Measurements from ENCODE around the gene KBTBD6. TPM values are rescaled to one million over a fixed set of nuclear protein-coding genes. Genes with fewer than 3 reads are reported as not detected.
"Not testable (repeated sequence)": the region's sequence is repeated elsewhere in the genome, so short reads cannot be mapped to it uniquely, and the experiment has no call there.

Gene KBTBD6
- total RNA-seq, 1 donor from 2014 or later = 12.5 TPM

GRCh38 chr13:41107584-41108014, 25.0 kb downstream of the KBTBD6 start:
- no peak overlapping the region for H3K4me3 ChIP-seq (ENCODE audit: low read length in 3 of 3)

GRCh38 chr13:41107104-41107571, 25.5 kb downstream of the KBTBD6 start:
- no peaks in the 10 kb centered on the region for H3K36me3 ChIP-seq (ENCODE audit: control insufficient read depth in 3 of 3, insufficient read depth in 3 of 3, low read length in 3 of 3)
- H3K4me1 ChIP-seq (ENCODE audit: control insufficient read depth in 3 of 3, insufficient read depth in 3 of 3, low read length in 3 of 3) = no peaks in the 10 kb centered on the region
- H3K27me3 ChIP-seq (ENCODE audit: control insufficient read depth in 3 of 3, insufficient read depth in 3 of 3, low read length in 3 of 3) = no peaks in the 10 kb centered on the region

More at GRCh38 chr13:41107584-41108014, 25.0 kb downstream of the KBTBD6 start:
- Histone ChIP-seq H3K27ac (ENCODE audit: low read depth, low read length) (no peak overlapping the region), H3K27me3 (ENCODE audit: control insufficient read depth in 3 of 3, insufficient read depth in 3 of 3, low read length in 3 of 3) (no peaks in the 10 kb centered on the region), H3K9ac (ENCODE audit: low read depth in 1 of 3, low read length in 3 of 3) (no peak overlapping the region), H3K9me3 (ENCODE audit: control insufficient read depth in 3 of 3, low read length in 3 of 3) (no peaks in the 10 kb centered on the region), H3K36me3 (ENCODE audit: control insufficient read depth in 3 of 3, insufficient read depth in 3 of 3, low read length in 3 of 3) (no peaks in the 10 kb centered on the region), H3K4me1 (ENCODE audit: control insufficient read depth in 3 of 3, insufficient read depth in 3 of 3, low read length in 3 of 3) (no peaks in the 10 kb centered on the region)

GRCh38 chr13:41099986-41100385, 32.6 kb downstream of the KBTBD6 start:
- Histone ChIP-seq H3K9ac (ENCODE audit: low read depth in 1 of 3, low read length in 3 of 3) (no peak overlapping the region), H3K27me3 (ENCODE audit: control insufficient read depth in 3 of 3, insufficient read depth in 3 of 3, low read length in 3 of 3) (no peaks in the 10 kb centered on the region), H3K36me3 (ENCODE audit: control insufficient read depth in 3 of 3, insufficient read depth in 3 of 3, low read length in 3 of 3) (no peaks in the 10 kb centered on the region), H3K4me3 (ENCODE audit: low read length in 3 of 3) (no peak overlapping the region), H3K9me3 (ENCODE audit: control insufficient read depth in 3 of 3, low read length in 3 of 3) (no peaks in the 10 kb centered on the region), H3K4me1 (ENCODE audit: control insufficient read depth in 3 of 3, insufficient read depth in 3 of 3, low read length in 3 of 3) (no peaks in the 10 kb centered on the region), H3K27ac (ENCODE audit: low read depth, low read length) (no peak overlapping the region)

More at GRCh38 chr13:41107104-41107571, 25.5 kb downstream of the KBTBD6 start:
- Histone ChIP-seq H3K9me3 (ENCODE audit: control insufficient read depth in 3 of 3, low read length in 3 of 3) (no peaks in the 10 kb centered on the region), H3K27ac (ENCODE audit: low read depth, low read length) (no peak overlapping the region), H3K9ac (ENCODE audit: low read depth in 1 of 3, low read length in 3 of 3) (no peak overlapping the region), H3K4me3 (ENCODE audit: low read length in 3 of 3) (no peak overlapping the region)

- no peaks in the 10 kb centered on the region for H3K9me3 ChIP-seq (ENCODE audit: control insufficient read depth in 3 of 3, low read length in 3 of 3)
- no peaks in the 10 kb centered on the region for H3K27me3 ChIP-seq (ENCODE audit: control insufficient read depth in 3 of 3, insufficient read depth in 3 of 3, low read length in 3 of 3)
- H3K4me1 ChIP-seq (ENCODE audit: control insufficient read depth in 3 of 3, insufficient read depth in 3 of 3, low read length in 3 of 3) = no peaks in the 10 kb centered on the region
- no peak overlapping the region for H3K4me3 ChIP-seq (ENCODE audit: low read length in 3 of 3)
- no peak overlapping the region for H3K27ac ChIP-seq (ENCODE audit: low read depth, low read length)
- no peaks in the 10 kb centered on the region for H3K36me3 ChIP-seq (ENCODE audit: control insufficient read depth in 3 of 3, insufficient read depth in 3 of 3, low read length in 3 of 3)
- H3K9ac ChIP-seq (ENCODE audit: low read depth in 1 of 3, low read length in 3 of 3) = no peak overlapping the region
Measured at GRCh38 chr13:41098761-41099160, 33.8 kb downstream of the KBTBD6 start.

- H3K4me1 ChIP-seq (ENCODE audit: control insufficient read depth in 3 of 3, insufficient read depth in 3 of 3, low read length in 3 of 3); H3K36me3 ChIP-seq (ENCODE audit: control insufficient read depth in 3 of 3, insufficient read depth in 3 of 3, low read length in 3 of 3); H3K27ac ChIP-seq (ENCODE audit: low read depth, low read length); H3K4me3 ChIP-seq (ENCODE audit: low read length in 3 of 3); H3K27me3 ChIP-seq (ENCODE audit: control insufficient read depth in 3 of 3, insufficient read depth in 3 of 3, low read length in 3 of 3); H3K9ac ChIP-seq (ENCODE audit: low read depth in 1 of 3, low read length in 3 of 3); H3K9me3 ChIP-seq (ENCODE audit: control insufficient read depth in 3 of 3, low read length in 3 of 3): not testable (repeated sequence)
Measured at GRCh38 chr13:41095681-41096080, 36.9 kb downstream of the KBTBD6 start.

GRCh38 chr13:41085961-41086585, 46.5 kb downstream of the KBTBD6 start:
- no peak overlapping the region for H3K27ac ChIP-seq (ENCODE audit: low read depth, low read length)
- no peak overlapping the region for H3K4me3 ChIP-seq (ENCODE audit: low read length in 3 of 3)
- H3K9me3 ChIP-seq (ENCODE audit: control insufficient read depth in 3 of 3, low read length in 3 of 3) = no peaks in the 10 kb centered on the region
- H3K36me3 ChIP-seq (ENCODE audit: control insufficient read depth in 3 of 3, insufficient read depth in 3 of 3, low read length in 3 of 3) = peaks cover 9 to 30% (median 26%) of the 10 kb centered on the region in 3 donors
- no peak overlapping the region for H3K9ac ChIP-seq (ENCODE audit: low read depth in 1 of 3, low read length in 3 of 3)
- no peaks in the 10 kb centered on the region for H3K27me3 ChIP-seq (ENCODE audit: control insufficient read depth in 3 of 3, insufficient read depth in 3 of 3, low read length in 3 of 3)
- H3K4me1 ChIP-seq (ENCODE audit: control insufficient read depth in 3 of 3, insufficient read depth in 3 of 3, low read length in 3 of 3) = no peaks in the 10 kb centered on the region

- Histone ChIP-seq H3K27me3 (ENCODE audit: control insufficient read depth in 3 of 3, insufficient read depth in 3 of 3, low read length in 3 of 3) (no peaks in the 10 kb centered on the region), H3K4me1 (ENCODE audit: control insufficient read depth in 3 of 3, insufficient read depth in 3 of 3, low read length in 3 of 3) (no peaks in the 10 kb centered on the region), H3K9me3 (ENCODE audit: control insufficient read depth in 3 of 3, low read length in 3 of 3) (no peaks in the 10 kb centered on the region), H3K4me3 (ENCODE audit: low read length in 3 of 3) (no peak overlapping the region), H3K27ac (ENCODE audit: low read depth, low read length) (no peak overlapping the region), H3K9ac (ENCODE audit: low read depth in 1 of 3, low read length in 3 of 3) (no peak overlapping the region), H3K36me3 (ENCODE audit: control insufficient read depth in 3 of 3, insufficient read depth in 3 of 3, low read length in 3 of 3) (peaks cover 27 to 66% (median 61%) of the 10 kb centered on the region in 3 donors)
Measured at GRCh38 chr13:41079725-41080124, 52.9 kb downstream of the KBTBD6 start.

Small RNA genes lying within 50 kb of the gene (small RNA-seq; reads per million reads assigned to genes)
- gene MIR3168 = not detected
- gene RN7SL597P = not detected

Other genes with a start within 250 kb of the KBTBD6 start
- 33.9 TPM for gene ELF1, start 113.5 kb downstream of the KBTBD6 start, total RNA-seq
- 6.8 TPM for gene WBP4, start 71.3 kb downstream of the KBTBD6 start, total RNA-seq
- gene KBTBD7, start 61.8 kb upstream of the KBTBD6 start, total RNA-seq = 13.6 TPM
- gene MTRF1, start 130.8 kb upstream of the KBTBD6 start, total RNA-seq = 16.7 TPM
- 18.8 TPM for gene NAA16, start 178.5 kb upstream of the KBTBD6 start, total RNA-seq

Data from skeletal muscle tissue (tissue), 5 donors.